GM21367 (cell line): ENCODE measurements around the gene PPIA.
"Not testable (repeated sequence)": the region's sequence is repeated elsewhere in the genome, so short reads cannot be mapped to it uniquely, and the experiment has no call there.

Experiments
- ATAC-seq: cut with Tn5 transposase; IDR thresholded peaks from one replicate; pipeline ENCODE4 v1.9.1; 2021; ENCODE audit not compliant: unreplicated experiment

The PPIA gene

DNA sequence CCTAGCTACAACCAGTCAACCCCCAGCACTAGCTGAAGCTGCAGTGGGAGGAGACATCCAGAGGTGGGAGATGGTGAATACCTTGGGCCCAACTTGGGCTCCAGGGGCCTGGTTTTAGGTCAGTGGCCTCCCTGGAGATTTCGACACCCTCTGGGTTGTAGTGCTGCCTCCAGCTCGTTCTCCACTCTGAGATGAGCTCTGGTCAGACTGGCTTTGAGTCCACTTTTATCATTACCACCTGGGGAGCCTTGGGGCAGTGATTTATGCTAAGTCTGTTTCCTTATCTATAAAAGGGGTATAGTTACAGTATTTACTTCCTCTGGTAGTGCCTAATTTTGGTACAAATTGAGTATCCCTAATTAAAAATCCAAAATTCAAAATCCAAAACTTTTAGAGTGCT, 22.8 kb downstream of the PPIA start:
- no peak for ATAC-seq

DNA sequence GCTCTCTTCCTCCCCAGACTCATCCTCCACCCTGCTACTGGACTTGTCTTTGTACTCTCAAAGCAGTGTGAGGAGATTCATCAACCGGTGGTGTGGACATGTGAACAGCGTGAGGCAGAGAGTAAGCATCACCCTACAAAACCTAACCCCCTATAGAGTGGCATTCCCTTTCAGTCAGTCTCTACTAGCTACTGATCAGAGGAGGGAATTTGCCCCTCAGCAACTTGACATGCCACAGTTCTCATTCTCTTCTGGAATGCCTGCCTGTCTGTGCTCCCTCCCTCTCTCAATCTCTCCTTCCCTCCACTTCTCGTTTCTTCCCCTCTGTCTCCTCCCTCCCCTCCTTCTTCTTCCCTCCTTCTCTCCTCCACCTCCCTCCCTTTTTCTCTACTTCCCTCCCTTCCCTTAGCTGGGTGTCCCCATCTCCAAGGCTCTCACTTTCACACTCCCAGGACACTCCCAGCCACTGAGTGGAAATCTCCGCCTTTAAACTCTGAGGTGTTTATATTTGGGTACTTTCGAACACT, 26.8 kb downstream of the PPIA start:
- ATAC-seq = no peak

DNA sequence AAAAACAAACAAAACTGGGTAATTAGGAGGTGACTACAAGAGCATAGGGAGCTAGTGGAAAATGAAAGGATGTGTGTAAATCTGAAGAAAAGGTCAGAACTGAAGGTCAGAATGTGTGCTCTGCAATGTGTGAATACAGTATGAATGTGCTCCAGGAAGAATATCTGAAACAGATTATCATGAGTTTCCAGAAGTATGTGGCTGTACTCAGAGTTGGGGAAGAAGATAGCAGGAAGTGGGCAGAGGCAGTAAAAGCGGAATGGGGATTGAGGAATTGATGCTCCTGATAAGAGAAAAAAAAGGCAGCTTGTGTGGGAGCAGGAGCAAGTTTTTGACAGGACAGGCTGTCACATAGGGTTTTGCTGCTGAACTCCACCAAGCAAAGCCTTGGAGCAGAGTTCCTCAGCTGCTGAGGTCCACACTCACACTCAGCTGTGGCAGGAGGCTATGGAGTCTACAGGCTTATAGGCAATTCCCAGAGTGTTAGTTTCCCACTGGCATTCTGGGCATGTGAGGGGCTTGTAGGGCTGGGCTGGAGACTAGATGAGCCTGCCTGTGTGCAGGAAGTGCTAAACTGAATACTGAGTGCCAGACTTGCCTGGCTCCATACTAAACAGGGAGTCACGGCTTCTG, 28.5 kb downstream of the PPIA start:
- ATAC-seq = no peak

DNA sequence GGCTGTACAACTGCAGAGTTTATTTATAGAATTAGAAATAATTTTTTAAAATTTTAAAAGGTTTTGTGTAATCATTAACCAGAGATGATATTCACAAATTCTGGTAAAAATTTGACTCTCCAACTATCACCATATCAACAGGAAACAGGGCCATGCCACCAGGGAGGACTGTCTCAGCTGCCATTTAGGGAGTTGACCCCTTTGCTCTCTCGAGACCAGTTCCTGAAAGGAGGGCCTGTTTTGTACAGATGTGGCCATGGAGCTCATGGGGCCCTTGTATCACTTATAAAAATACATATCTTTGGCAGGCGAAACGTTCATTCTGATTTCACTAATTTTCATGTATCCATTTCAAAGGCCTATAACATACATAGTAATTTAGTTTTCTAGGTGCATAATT, 31.1 kb downstream of the PPIA start:
- ATAC-seq = no peak

DNA sequence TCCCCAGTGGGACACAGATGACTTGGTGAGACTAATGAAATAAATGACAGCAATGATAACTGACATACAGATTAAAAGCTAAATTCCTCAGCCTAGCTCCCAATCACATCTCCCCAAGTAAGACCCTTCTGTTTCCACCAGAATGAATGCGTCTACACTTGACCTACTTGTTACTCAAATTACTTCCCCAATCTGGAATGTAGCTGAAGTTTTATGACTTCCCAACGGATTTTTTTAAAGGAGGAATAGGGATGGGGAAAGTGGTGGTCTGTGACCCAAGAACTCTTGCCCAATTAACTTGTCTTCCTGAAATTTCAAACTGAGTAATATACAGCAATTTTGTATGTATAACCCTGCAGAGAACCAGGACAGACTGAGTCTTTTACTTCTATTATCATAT, 42.3 kb downstream of the PPIA start:
- no peak for ATAC-seq

DNA sequence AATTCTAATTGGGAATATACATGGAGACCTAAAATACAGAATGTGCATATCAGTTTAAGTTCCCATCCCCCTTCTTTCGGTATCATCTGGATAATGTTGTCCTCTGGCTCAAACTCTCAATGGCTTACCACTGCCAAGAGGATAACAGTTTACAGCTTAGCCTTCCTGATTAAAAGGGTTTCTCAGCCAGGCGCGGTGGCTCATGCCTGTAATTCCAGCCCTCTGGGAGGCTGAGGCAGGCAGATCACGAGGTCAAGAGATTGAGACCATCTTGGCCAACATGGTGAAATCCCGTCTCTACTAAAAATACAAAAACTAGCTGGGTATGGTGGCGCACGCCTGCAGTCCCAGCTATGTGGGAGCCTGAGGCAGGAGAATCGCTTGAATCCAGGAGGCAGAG, 46.2 kb downstream of the PPIA start:
- not testable (repeated sequence) for ATAC-seq

DNA sequence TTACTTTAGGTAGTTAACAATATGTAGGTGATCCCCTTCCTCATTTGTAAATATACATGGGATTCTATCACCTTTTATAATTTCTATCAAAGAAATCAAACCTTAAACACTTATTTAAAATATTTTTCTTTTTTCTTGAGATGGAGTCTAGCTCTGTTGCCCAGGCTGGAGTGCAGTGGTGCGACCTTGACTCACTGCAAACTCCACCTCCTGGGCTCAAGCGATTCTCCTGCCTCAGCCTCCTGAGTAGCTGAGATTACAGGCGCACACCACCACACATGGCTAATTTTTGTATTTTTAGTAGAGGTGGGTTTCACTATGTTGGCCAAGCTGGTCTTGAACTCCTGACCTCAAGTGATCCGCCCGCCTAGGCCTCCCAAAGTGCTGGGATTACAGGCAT, 47.0 kb downstream of the PPIA start:
- ATAC-seq = not testable (repeated sequence)

DNA sequence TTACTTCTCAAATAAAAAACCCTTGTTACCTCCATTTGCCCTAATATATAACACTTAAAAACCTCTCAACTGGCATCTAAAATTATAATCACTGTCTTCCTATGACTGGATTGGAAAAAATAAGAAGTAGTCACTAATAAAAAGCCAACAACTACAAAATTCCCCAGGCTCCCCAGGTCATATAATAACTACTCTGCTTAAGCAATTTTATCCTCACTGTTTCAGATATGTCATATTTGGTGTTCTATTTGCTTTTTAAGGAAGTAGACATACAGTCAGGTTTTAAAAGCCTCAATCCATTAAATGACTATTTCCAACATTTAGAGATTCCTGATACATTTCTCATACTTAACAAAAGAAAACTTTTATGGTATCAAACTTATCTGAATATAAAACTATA, 49.0 kb downstream of the PPIA start:
- ATAC-seq = no peak

DNA sequence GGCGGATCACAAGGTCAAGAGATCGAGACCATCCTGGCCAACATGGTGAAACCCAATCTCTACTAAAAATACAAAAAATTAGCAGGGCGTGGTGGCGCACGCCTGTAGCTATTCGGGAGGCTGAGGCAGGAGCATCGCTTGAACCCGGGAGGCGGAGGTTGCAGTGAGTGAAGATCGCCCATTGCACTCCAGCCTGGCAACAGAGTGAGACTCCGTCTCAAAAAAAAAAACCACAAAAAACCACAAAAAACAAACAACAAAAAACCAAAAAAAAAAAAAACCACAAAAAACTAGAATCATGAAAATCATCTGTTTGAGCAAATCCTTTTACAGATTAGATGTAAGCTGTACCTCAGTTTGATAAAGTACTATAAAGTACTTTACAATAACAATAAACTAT, 49.9 kb downstream of the PPIA start:
- ATAC-seq = not testable (repeated sequence)

DNA sequence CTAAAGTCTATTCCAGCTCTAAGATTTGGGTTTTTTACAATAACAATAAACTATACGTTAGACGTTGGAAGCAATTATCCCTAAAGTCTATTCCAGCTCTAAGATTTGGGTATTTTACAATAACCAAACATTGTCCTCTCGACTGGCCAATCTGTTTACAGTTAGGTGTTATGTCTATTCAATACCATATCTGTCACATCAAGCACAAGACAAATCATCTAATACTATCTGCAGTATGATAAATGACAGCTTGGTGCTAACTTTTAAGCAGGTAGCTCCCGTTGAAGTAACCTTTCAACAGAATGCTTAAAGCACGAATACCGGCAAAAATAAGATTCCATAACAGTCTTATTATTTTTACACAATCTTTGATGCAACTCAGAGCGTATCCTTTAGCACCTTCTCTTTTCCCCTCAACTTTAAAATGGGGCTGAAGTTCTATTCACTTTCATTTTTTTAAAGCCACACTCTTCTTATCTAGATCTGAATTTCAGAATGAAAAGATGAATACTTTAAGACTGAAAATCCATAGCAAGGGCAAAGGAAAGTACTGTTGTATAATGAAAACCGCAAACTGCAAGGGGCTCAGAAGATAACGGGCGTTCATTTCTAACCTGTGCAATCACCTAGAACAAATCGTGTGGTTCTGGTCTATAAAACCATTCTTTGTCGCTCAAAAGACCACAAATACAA, 50.5 kb downstream of the PPIA start:
- no peak for ATAC-seq

DNA sequence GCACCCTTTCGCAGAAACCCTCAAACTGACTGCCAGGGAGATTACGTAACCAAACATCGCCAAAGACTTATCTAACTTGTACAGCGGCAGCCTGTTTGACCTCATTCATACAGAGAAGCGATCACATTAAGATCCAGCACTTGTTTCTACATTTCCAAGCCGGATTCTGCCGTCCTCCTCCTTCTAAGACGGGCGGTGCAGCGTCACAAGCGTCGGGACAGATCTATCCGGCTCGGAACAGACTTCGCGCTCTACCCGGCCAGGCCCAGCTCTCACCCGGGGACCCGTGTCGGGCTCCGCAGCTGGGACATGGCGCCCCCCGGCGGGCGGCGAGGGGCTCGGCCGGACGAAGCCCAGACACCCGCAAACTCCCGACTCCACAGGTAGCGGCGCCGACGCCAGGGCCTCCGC, 51.0 kb downstream of the PPIA start:
- peak; percentile 60 for ATAC-seq

DNA sequence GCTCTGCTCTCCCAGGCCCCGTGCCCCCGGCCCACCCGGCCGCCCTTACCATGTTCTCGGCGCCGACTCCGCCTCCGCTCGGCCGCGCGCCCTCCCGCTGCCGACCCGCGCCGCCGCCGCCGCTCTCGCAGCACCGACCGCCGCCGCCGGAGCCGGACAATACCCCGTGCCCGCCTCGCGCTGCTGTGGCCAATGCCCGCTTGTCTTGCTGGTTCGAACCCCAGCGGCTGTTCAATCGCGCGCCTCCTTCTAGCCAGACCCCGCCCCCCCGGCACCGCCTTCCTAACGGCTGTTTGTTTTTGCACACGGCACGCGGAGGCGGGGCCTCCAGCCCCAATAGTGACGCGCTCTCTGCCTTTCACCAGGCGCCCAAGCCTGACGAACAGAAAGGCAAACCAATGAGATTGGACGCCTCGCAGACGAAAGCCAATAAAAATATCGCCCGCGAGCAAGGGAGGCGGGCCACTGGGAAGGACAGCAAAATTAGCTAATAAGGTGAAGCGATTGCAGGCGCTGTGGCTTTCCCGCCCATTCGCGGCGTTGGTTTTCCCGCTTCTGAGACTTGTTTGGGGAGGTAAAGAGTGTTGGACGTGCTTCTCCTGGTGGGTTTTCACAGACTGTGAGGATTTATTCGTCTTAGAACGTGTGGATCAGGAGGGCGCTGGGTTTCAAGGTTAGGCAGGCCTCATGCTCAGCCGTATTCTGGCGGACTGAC, 51.6 kb downstream of the PPIA start, which contains the start of gene H2AZ2:
H2AZ2 (minus strand) TSS at position 168 of the 715 bp plus-strand sequence; CDS start at position 52, 116 bp downstream.
- ATAC-seq = peak; percentile 82

DNA sequence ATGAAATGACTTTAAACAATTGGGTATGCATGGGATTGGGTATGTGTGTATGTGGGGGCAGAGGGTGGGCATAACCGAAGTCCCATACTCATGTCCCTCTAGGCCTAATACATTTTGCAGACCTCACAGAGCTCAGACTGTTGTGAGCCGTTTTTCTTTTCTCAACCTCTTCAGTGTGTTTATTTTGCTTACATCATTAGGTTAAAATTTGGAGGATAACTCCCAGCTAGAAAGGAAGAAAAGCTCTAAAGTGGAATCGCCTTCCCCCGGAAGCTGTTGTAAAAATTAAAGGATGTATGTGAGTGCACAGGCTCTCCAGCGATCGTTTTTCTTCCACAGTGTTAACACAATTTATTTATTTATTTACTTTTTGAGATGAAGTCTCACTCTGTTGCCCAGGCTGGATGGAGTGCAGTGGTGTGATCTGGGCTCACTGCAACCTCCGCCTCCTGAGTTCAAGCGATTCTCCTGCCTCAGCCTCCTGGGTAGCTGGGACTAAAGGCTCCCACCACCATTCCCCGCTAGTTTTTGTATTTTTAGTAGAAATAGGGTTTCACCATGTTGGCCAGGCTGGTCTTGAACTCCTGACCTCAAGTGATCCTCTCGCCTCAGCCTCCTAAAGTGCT, 52.9 kb downstream of the PPIA start:
- no peak for ATAC-seq

DNA sequence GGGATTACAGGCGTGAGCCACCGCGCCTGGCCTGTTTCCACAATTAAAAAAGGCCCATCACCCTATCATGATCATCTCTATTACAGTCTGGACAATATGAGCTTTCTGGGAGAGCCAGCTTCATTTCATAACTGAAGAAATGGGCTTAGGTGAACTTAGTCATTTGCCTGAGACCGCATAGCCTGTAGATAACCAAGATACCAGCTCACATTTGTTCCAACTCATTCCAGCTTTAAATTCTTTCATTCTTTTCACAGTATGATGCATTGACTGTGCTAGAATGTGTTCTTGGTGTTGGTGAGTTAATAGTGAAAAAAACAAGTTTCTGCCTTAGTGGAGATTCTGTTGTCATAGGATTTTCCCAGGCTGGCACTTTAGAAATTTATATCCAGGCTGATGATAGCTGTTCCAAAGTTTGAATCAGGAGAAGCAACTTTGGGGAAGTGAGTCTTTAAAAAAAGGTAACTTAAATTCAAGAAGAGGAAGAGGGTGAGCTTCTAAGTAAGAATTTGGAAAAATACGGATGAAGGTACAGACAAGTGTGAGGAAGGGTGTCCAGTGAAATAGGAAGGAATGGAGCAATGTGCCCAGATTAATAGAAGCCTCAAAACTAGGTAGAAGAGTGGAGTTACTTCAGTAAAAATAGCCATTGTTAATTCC, 53.5 kb downstream of the PPIA start:
- no peak for ATAC-seq

DNA sequence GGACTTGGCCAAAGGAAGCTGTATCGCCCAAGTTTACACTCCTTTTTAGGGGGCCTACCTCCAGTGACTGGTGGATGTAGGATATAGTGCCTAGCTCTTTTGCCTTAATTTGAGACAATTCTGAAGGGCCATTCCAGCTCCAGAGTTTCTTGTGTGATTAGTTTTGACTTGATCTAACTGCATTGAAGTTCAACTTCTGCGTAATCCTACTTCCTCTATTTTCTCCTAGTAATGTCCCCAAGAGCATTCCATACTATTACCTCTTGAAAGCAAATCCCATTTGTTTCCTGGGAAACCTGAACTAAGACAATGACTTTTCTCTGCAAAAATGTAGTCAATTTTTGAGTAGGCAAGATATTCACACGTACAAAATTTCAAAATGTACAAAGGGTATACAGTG, 56.1 kb downstream of the PPIA start:
- no peak for ATAC-seq
